Measurements from ENCODE around the gene CRACR2B. TPM values are rescaled to one million over a fixed set of nuclear protein-coding genes. Genes with fewer than 3 reads are reported as not detected.

The CRACR2B gene
- total and polyA plus RNA-seq, 2 of the 13 experiments (the other 11 are each of a cell fraction or from before 2014, with no cell fraction given), result 14.9 to 21.0 TPM

- TF ChIP-seq SALL2 (CRISPR knock-in tag; IDR thresholded peaks at IDR 0.05), result no peak
- no peak for TF ChIP-seq MTA3 (CRISPR knock-in tag; IDR thresholded peaks at IDR 0.05)
- TF ChIP-seq NFIB (CRISPR knock-in tag; IDR thresholded peaks at IDR 0.05; ENCODE audit: borderline replicate concordance), result no peak
- TF ChIP-seq, protein P1, sequence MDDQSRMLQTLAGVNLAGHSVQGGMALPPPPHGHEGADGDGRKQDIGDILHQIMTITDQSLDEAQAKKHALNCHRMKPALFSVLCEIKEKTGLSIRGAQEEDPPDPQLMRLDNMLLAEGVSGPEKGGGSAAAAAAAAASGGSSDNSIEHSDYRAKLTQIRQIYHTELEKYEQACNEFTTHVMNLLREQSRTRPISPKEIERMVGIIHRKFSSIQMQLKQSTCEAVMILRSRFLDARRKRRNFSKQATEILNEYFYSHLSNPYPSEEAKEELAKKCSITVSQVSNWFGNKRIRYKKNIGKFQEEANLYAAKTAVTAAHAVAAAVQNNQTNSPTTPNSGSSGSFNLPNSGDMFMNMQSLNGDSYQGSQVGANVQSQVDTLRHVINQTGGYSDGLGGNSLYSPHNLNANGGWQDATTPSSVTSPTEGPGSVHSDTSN (CRISPR knock-in tag; IDR thresholded peaks at IDR 0.05; ENCODE audit: borderline replicate concordance), result no peak
- TF ChIP-seq ATF3 (CRISPR knock-in tag; IDR thresholded peaks at IDR 0.05), result 0 out of 2 replicates have a peak, but pooled peaks have one; percentile 11
- no peak for TF ChIP-seq SNAPC2 (CRISPR knock-in tag; IDR thresholded peaks at IDR 0.05)
- TF ChIP-seq ZNF350 (CRISPR knock-in tag; IDR thresholded peaks at IDR 0.05; ENCODE audit: borderline replicate concordance, low read depth), result 0 out of 2 replicates have a peak, but pooled peaks have one; percentile 22
- no peak; the same call in 1 of the 2 replicates for TF ChIP-seq ZNF746 (CRISPR knock-in tag; IDR thresholded peaks at IDR 0.05)
- no peak for TF ChIP-seq U2AF2 (IDR thresholded peaks at IDR 0.05; ENCODE audit: low read depth, low read length)
- TF ChIP-seq, protein P2, sequence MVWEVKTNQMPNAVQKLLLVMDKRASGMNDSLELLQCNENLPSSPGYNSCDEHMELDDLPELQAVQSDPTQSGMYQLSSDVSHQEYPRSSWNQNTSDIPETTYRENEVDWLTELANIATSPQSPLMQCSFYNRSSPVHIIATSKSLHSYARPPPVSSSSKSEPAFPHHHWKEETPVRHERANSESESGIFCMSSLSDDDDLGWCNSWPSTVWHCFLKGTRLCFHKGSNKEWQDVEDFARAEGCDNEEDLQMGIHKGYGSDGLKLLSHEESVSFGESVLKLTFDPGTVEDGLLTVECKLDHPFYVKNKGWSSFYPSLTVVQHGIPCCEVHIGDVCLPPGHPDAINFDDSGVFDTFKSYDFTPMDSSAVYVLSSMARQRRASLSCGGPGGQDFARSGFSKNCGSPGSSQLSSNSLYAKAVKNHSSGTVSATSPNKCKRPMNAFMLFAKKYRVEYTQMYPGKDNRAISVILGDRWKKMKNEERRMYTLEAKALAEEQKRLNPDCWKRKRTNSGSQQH (CRISPR knock-in tag; IDR thresholded peaks at IDR 0.05; ENCODE audit: low read depth), result no peak
- no peak for TF ChIP-seq GLI4 (CRISPR knock-in tag; IDR thresholded peaks at IDR 0.05; ENCODE audit: borderline replicate concordance)
- TF ChIP-seq, protein P3, sequence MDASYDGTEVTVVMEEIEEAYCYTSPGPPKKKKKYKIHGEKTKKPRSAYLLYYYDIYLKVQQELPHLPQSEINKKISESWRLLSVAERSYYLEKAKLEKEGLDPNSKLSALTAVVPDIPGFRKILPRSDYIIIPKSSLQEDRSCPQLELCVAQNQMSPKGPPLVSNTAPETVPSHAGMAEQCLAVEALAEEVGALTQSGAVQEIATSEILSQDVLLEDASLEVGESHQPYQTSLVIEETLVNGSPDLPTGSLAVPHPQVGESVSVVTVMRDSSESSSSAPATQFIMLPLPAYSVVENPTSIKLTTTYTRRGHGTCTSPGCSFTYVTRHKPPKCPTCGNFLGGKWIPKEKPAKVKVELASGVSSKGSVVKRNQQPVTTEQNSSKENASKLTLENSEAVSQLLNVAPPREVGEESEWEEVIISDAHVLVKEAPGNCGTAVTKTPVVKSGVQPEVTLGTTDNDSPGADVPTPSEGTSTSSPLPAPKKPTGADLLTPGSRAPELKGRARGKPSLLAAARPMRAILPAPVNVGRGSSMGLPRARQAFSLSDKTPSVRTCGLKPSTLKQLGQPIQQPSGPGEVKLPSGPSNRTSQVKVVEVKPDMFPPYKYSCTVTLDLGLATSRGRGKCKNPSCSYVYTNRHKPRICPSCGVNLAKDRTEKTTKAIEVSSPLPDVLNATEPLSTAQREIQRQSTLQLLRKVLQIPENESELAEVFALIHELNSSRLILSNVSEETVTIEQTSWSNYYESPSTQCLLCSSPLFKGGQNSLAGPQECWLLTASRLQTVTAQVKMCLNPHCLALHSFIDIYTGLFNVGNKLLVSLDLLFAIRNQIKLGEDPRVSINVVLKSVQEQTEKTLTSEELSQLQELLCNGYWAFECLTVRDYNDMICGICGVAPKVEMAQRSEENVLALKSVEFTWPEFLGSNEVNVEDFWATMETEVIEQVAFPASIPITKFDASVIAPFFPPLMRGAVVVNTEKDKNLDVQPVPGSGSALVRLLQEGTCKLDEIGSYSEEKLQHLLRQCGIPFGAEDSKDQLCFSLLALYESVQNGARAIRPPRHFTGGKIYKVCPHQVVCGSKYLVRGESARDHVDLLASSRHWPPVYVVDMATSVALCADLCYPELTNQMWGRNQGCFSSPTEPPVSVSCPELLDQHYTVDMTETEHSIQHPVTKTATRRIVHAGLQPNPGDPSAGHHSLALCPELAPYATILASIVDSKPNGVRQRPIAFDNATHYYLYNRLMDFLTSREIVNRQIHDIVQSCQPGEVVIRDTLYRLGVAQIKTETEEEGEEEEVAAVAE (CRISPR knock-in tag; IDR thresholded peaks at IDR 0.05; ENCODE audit: borderline replicate concordance), result no peak
- TF ChIP-seq POGZ (CRISPR knock-in tag; IDR thresholded peaks at IDR 0.05), result no peak
- TF ChIP-seq PHB2 (IDR thresholded peaks at IDR 0.05; ENCODE audit: partially characterized antibody), result no peak
- no peak for TF ChIP-seq ZNF441 (CRISPR knock-in tag; IDR thresholded peaks at IDR 0.05; ENCODE audit: borderline replicate concordance)
- no peak for TF ChIP-seq TP53 (CRISPR knock-in tag; conservative IDR thresholded peaks at IDR 0.05)
- TF ChIP-seq KDM3A (CRISPR knock-in tag; IDR thresholded peaks at IDR 0.05; ENCODE audit: low read depth), result no peak
- 0 out of 2 replicates have a peak, but pooled peaks have one; percentile 59 for TF ChIP-seq ZNF724P (CRISPR knock-in tag; IDR thresholded peaks at IDR 0.05; ENCODE audit: borderline replicate concordance)
- TF ChIP-seq, protein P4, sequence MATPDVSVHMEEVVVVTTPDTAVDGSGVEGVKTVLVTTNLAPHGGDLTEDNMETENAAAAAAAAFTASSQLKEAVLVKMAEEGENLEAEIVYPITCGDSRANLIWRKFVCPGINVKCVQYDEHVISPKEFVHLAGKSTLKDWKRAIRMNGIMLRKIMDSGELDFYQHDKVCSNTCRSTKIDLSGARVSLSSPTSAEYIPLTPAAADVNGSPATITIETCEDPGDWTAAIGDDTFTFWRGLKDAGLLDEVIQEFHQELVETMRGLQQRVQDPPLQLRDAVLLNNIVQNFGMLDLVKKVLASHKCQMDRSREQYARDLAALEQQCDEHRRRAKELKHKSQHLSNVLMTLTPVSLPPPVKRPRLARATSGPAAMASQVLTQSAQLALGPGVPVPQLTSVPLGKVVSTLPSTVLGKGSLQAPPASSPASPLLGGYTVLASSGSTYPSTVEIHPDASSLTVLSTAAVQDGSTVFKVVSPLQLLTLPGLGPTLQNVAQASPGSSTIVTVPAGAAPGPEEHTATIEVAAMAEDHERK (CRISPR knock-in tag; IDR thresholded peaks at IDR 0.05; ENCODE audit: low read depth), result no peak
- no peak for TF ChIP-seq ELF3 (CRISPR knock-in tag; IDR thresholded peaks at IDR 0.05)
- no peak for TF ChIP-seq SNAI1 (CRISPR knock-in tag; IDR thresholded peaks at IDR 0.05; ENCODE audit: borderline replicate concordance)
These were observed 2.8 kb downstream of the CRACR2B start (continued) for GRCh38 chr11:830295-831117.

All from HepG2 (cell line).